Measurements from ENCODE around the gene PALD1. TPM values are rescaled to one million over a fixed set of nuclear protein-coding genes. Genes with fewer than 3 reads are reported as not detected.

The PALD1 gene
- total and polyA plus RNA-seq, 2 of the 4 experiments (the other 2 are of a cell fraction), result 0.12 to 0.18 TPM

GRCh38 chr10:70592746-70593512, 114.4 kb downstream of the PALD1 start:
- Histone ChIP-seq H2BK20ac (ENCODE audit: low read depth, low read length) (no peak overlapping the region), H2AK5ac (ENCODE audit: low read depth, low read length) (no peak overlapping the region), H3K27ac (ENCODE audit: insufficient read depth, low read length) (no peak overlapping the region)

More at GRCh38 chr10:70592746-70593512, 114.4 kb downstream of the PALD1 start:
- Histone ChIP-seq H3K4me2 (ENCODE audit: low read depth, low read length) (no peak overlapping the region), H3K18ac (ENCODE audit: low read depth, low read length) (no peak overlapping the region), H3K4me1 (ENCODE audit: control insufficient read depth, insufficient read depth, low read length) (peaks cover 3% of the 10 kb centered on the region; the same call in 1 of the 2 replicates), H4K20me1 (ENCODE audit: insufficient read depth, low read length) (no peaks in the 10 kb centered on the region), H3K36me3 (ENCODE audit: control insufficient read depth, insufficient read depth, low read length) (no peaks in the 10 kb centered on the region), H2BK5ac (ENCODE audit: low read depth, low read length, poor library complexity, severe bottlenecking) (no peak overlapping the region), H3K56ac (ENCODE audit: extremely low read depth, insufficient read depth, low read length) (no peak overlapping the region), H3K14ac (replicated peaks; ENCODE audit: low read depth, low read length) (no peak overlapping the region), H3K9ac (ENCODE audit: low read depth, low read length) (no peak overlapping the region), H2BK15ac (ENCODE audit: low read depth, low read length) (no peak overlapping the region), H2BK120ac (ENCODE audit: low read depth, low read length) (no peak overlapping the region), H4K5ac (ENCODE audit: low read depth, low read length) (no peak overlapping the region), H2AFZ (replicated peaks; ENCODE audit: low read length, poor library complexity) (no peak overlapping the region), H3K23ac (ENCODE audit: low read depth, low read length) (no peak overlapping the region), H4K8ac (ENCODE audit: low read depth in 2 of 2, low read length in 2 of 2) (no peak overlapping the region), H3K27me3 (ENCODE audit: control insufficient read depth, insufficient read depth, low read length) (peaks cover 35% of the 10 kb centered on the region), H3K9me3 (ENCODE audit: control insufficient read depth, insufficient read depth, low read length) (no peaks in the 10 kb centered on the region), H3K79me1 (ENCODE audit: low read depth in 1 of 2, low read length in 2 of 2) (no peaks in the 10 kb centered on the region), H3K4me3 (ENCODE audit: insufficient read depth, low read depth, low read length) (no peak overlapping the region), H4K91ac (ENCODE audit: insufficient read depth, low read depth, low read length) (no peak overlapping the region), H2AK9ac (replicated peaks; ENCODE audit: low read depth, low read length, poor library complexity) (no peak overlapping the region), H3K4ac (ENCODE audit: low read depth, low read length) (no peak overlapping the region), H3K9me1 (ENCODE audit: insufficient read depth, low read length) (0 out of 2 replicates have a peak, but pooled peaks cover 3% of the 10 kb centered on the region)
- WGBS, 2 experiments (ENCODE audit: extremely low coverage in 2 of 2, insufficient read length in 1 of 2), result 41% methylated on average over 3 of the region's 16 CpGs; no CpG with 5 or more reads in 1 of the 2 experiments
- ChIA-PET CTCF (no interaction called here), POLR2A (ENCODE audit: unreplicated experiment) (no interaction called here)
- no TSS peak for BruUV-seq (replicated peaks)
- TF ChIP-seq MAFK (IDR thresholded peaks at IDR 0.05; ENCODE audit: low read depth, low read length) (no peak), FOS (IDR thresholded peaks at IDR 0.05; ENCODE audit: low read depth, low read length) (no peak), BHLHE40 (IDR thresholded peaks at IDR 0.05; ENCODE audit: low read depth, low read length) (no peak), NFE2L2 (IDR thresholded peaks at IDR 0.05; ENCODE audit: low read depth, low read length) (no peak), CHD1 (IDR thresholded peaks at IDR 0.05; ENCODE audit: low read depth, low read length) (no peak), MAZ (IDR thresholded peaks at IDR 0.05; ENCODE audit: borderline replicate concordance, low read depth, low read length) (no peak), RCOR1 (IDR thresholded peaks at IDR 0.05; ENCODE audit: insufficient replicate concordance, low read length) (no peak), SMC3 (IDR thresholded peaks at IDR 0.05; ENCODE audit: low read depth, low read length) (no peak), USF2 (IDR thresholded peaks at IDR 0.05; ENCODE audit: low read depth, low read length) (no peak), MXI1 (IDR thresholded peaks at IDR 0.05; ENCODE audit: borderline replicate concordance, low read depth, low read length) (no peak), CTCF (conservative IDR thresholded peaks at IDR 0.05; ENCODE audit: low read depth, low read length) (no peak), CEBPB (IDR thresholded peaks at IDR 0.05; ENCODE audit: low read depth, low read length) (no peak), RFX5 (IDR thresholded peaks at IDR 0.05; ENCODE audit: low read depth, low read length) (no peak), POLR2A (IDR thresholded peaks at IDR 0.05; ENCODE audit: low read depth, low read length) (no peak)
- no peak for DNase-seq
- ATAC-seq (ENCODE audit: low read depth), result no peak
- dilution Hi-C loops (cut with HindIII; ENCODE audit: low sequenced_read_pairs, unreplicated experiment), result no loop called here
- intact Hi-C loops (cut with micrococcal nuclease), result no loop called here
- in situ Hi-C loops (cut with MboI; ENCODE audit: low sequenced_read_pairs), result no loop called here

Data from IMR-90 (cell line).